SU-DHL-6 (cell line): ENCODE measurements around the gene TNS1.

Experiments used
- H2AFZ ChIP-seq: fragments of 200-600 bp; sonication (generic); 2 replicates; pipeline ENCODE4 v1.6.1; 2014; ENCODE audit warnings: low read depth, mild to moderate bottlenecking, moderate library complexity, mixed read lengths, antibody characterized with exemption, low read length; ENCODE audit not compliant: severe bottlenecking
- H3F3A ChIP-seq: fragments of 200-600 bp; shearing (Covaris generic); 2 replicates; pipeline ENCODE4 v1.6.0; 2016; ENCODE audit warnings: antibody characterized with exemption, mild to moderate bottlenecking; ENCODE audit not compliant: insufficient read depth
- H3K27ac ChIP-seq: fragments of 200-600 bp; sonication (generic); 2 replicates; pipeline ENCODE4 v1.5.1; 2016; ENCODE audit warnings: low read depth, mild to moderate bottlenecking, low read length, moderate library complexity, mixed read lengths
- H3K27me3 ChIP-seq: fragments of 200-600 bp; sonication (generic), shearing (Covaris generic); 2 replicates; pipeline ENCODE4 v1.6.0; 2014; ENCODE audit warnings: mild to moderate bottlenecking, low read length
- H3K36me3 ChIP-seq: fragments of 200-600 bp; sonication (generic); 2 replicates; pipeline ENCODE4 v1.6.1; 2014; ENCODE audit warnings: mild to moderate bottlenecking, low read length, mixed read lengths
- H3K4me2 ChIP-seq: fragments of 300-600, 200-600 bp; shearing (Covaris generic), sonication (generic); 2 replicates; pipeline ENCODE4 v1.6.0; 2014; ENCODE audit warnings: low read length, low read depth, mild to moderate bottlenecking; ENCODE audit not compliant: poor library complexity, severe bottlenecking
- H3K4me3 ChIP-seq: fragments of 200-600 bp; sonication (generic); 2 replicates; pipeline ENCODE4 v1.5.1; 2014; ENCODE audit warnings: antibody characterized with exemption, low read length, mild to moderate bottlenecking, mixed read lengths; ENCODE audit not compliant: insufficient read depth, poor library complexity, severe bottlenecking
- H3K79me2 ChIP-seq: fragments of 200-600 bp; sonication (generic); 2 replicates; pipeline ENCODE4 v1.6.1; 2014; ENCODE audit warnings: mild to moderate bottlenecking, low read length, moderate library complexity; ENCODE audit not compliant: insufficient read depth
- H3K9ac ChIP-seq: fragments of 200-600 bp; sonication (generic); 2 replicates; pipeline ENCODE4 v1.7.0; 2014; ENCODE audit warnings: mild to moderate bottlenecking, low read length
- H3K9me2 ChIP-seq: fragments of 200-600 bp; sonication (generic); replicated peaks from 2 replicates; pipeline ENCODE4 v1.6.1; 2014; ENCODE audit warnings: low read length; ENCODE audit not compliant: insufficient read depth
- H3K9me3 ChIP-seq: fragments of 200-600 bp; sonication (generic); 2 replicates; pipeline ENCODE4 v1.6.1; 2014; ENCODE audit warnings: low read length, mixed read lengths; ENCODE audit not compliant: insufficient read depth
- H4K20me1 ChIP-seq: fragments of 200-600 bp; sonication (generic); 2 replicates; pipeline ENCODE4 v1.6.1; 2014; ENCODE audit warnings: low read depth, mild to moderate bottlenecking, antibody characterized with exemption, low read length, moderate library complexity, mixed read lengths
- EZH2phosphoT487 ChIP-seq: fragments of 200-600 bp; sonication (generic), shearing (Covaris generic); conservative IDR thresholded peaks from 2 replicates; pipeline ENCODE4 v1.6.1; 2018; ENCODE audit warnings: mild to moderate bottlenecking, antibody characterized with exemption, low read length, moderate library complexity, mixed read lengths
- TF ChIP-seq, protein P1 (sequence below): fragments of 200-600 bp; sonication (generic); IDR thresholded peaks from one replicate; pipeline ENCODE4 v1.5.1; 2017; ENCODE audit warnings: antibody characterized with exemption, mild to moderate bottlenecking, low read length, moderate library complexity; ENCODE audit not compliant: insufficient read depth, poor library complexity, severe bottlenecking

Gene TNS1

DNA sequence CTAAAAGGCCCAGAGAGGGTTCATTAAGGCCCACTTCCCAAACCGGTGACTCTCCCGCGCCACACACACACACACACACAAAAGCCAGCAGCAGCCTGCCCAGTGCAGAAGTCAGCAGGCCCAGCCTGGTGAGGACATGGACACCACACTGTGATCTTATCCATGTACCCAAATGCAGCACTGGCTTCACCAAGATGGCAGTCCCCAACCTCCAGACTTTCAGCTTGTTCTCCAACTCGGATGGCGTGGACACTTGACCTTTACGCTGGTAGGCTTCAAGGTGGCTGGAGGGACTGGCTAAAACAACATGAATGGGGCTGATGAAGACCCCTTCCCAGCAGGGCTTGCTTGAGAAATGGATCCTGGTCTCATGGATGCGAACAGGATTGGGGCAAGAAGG, 50.4 kb downstream of the TNS1 start:
- no peaks in the 10 kb centered on the region for H3K27me3 ChIP-seq
- H3F3A ChIP-seq, result no peaks in the 10 kb centered on the region
- H3K9me2 ChIP-seq, result no peaks in the 10 kb centered on the region

DNA sequence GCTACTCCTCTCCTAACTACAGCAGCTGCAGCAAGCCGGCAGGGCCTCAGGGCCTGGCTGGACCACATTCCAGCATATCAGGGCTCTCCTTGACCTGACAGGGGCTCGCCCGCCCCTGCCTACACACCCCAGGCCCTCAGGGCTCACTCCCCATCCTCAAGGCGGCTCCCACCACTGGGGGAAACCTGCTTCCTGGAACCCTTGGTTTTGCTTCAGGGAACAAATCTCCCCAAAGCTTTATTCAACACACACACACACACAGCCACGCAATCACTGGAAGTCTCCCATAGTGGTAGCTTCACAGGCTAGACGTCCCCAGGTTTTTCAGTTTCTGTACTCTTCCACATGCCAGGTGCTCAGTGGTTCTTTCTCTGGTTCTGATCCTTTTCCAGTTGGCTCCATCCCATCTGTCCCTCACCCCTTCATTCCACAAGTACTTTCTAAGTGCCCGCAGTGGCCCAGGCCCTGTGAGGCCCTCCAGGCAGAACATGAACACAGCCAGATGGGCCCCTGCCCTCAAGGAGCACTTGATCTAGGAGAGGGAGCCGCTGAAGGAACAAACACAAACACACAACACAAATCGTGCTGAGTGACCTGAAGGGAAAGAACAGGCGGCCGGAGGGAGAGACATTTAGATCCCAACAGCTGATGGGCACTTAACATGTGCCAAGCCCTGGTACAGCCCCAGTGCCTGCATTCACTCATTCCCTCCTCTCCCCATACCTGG, 51.1 kb downstream of the TNS1 start:
- Histone ChIP-seq H3K4me3 (no peak overlapping the region), H4K20me1 (no peaks in the 10 kb centered on the region), H3K9me2 (no peaks in the 10 kb centered on the region), H3K36me3 (no peaks in the 10 kb centered on the region), H3K4me2 (no peak overlapping the region), H3K9me3 (no peaks in the 10 kb centered on the region), H3K79me2 (no peaks in the 10 kb centered on the region), H3K27me3 (no peaks in the 10 kb centered on the region), H2AFZ (no peak overlapping the region), H3F3A (no peaks in the 10 kb centered on the region), H3K27ac (no peak overlapping the region), H3K9ac (no peak overlapping the region)
- TF ChIP-seq, protein P1, sequence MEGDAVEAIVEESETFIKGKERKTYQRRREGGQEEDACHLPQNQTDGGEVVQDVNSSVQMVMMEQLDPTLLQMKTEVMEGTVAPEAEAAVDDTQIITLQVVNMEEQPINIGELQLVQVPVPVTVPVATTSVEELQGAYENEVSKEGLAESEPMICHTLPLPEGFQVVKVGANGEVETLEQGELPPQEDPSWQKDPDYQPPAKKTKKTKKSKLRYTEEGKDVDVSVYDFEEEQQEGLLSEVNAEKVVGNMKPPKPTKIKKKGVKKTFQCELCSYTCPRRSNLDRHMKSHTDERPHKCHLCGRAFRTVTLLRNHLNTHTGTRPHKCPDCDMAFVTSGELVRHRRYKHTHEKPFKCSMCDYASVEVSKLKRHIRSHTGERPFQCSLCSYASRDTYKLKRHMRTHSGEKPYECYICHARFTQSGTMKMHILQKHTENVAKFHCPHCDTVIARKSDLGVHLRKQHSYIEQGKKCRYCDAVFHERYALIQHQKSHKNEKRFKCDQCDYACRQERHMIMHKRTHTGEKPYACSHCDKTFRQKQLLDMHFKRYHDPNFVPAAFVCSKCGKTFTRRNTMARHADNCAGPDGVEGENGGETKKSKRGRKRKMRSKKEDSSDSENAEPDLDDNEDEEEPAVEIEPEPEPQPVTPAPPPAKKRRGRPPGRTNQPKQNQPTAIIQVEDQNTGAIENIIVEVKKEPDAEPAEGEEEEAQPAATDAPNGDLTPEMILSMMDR, result no peak
- TF ChIP-seq EZH2phosphoT487, result no peak

More for the DNA sequence above, 50.4 kb downstream of the TNS1 start:
- no peak overlapping the region for H2AFZ ChIP-seq
- H3K36me3 ChIP-seq, result no peaks in the 10 kb centered on the region
- H3K4me3 ChIP-seq, result no peak overlapping the region
- no peaks in the 10 kb centered on the region for H3K9me3 ChIP-seq
- H3K27ac ChIP-seq, result no peak overlapping the region
- H3K4me2 ChIP-seq, result no peak overlapping the region
- no peak overlapping the region for H3K9ac ChIP-seq
- no peaks in the 10 kb centered on the region for H4K20me1 ChIP-seq
- no peaks in the 10 kb centered on the region for H3K79me2 ChIP-seq
- TF ChIP-seq, protein P1, result no peak
- TF ChIP-seq EZH2phosphoT487, result no peak

GRCh38 chr2:217951091-217951490, 51.7 kb downstream of the TNS1 start:
- no peak for TF ChIP-seq EZH2phosphoT487
- TF ChIP-seq, protein P1, result no peak
- H3K36me3 ChIP-seq, result no peaks in the 10 kb centered on the region
- no peaks in the 10 kb centered on the region for H4K20me1 ChIP-seq
- H2AFZ ChIP-seq, result no peak overlapping the region
- no peaks in the 10 kb centered on the region for H3K9me2 ChIP-seq
- H3K9me3 ChIP-seq, result no peaks in the 10 kb centered on the region
- H3K9ac ChIP-seq, result no peak overlapping the region
- no peak overlapping the region for H3K4me3 ChIP-seq
- H3K27me3 ChIP-seq, result no peaks in the 10 kb centered on the region
- no peak overlapping the region for H3K27ac ChIP-seq
- no peaks in the 10 kb centered on the region for H3F3A ChIP-seq
- no peaks in the 10 kb centered on the region for H3K79me2 ChIP-seq
- no peak overlapping the region for H3K4me2 ChIP-seq
